Measurements from ENCODE around the gene PLAC8L1. TPM values are rescaled to one million over a fixed set of nuclear protein-coding genes. Genes with fewer than 3 reads are reported as not detected.

The PLAC8L1 gene
- polyA plus RNA-seq, 1 of the 3 experiments (the other 2 are of a cell fraction) = 0.21 TPM

GRCh38 chr5:146107901-146108300, 2.5 kb upstream of the PLAC8L1 start:
- CTCF ChIA-PET = interaction anchor here (1.4 to 2.2 kb wide), 3 partner anchors 14 to 426 kb away, joined by 3 to 8 read pairs (median 5); no protein-coding TSS in a partner anchor
- WGBS (ENCODE audit: low lambda C conversion rate) = 73% methylated on average over 1 of the region's 1 CpG
- no peak overlapping the region for H2AFZ ChIP-seq (ENCODE audit: low read depth)
- no peaks in the 10 kb centered on the region; a peak in 1 of 4 replicates for H3K4me1 ChIP-seq (ENCODE audit: control insufficient read depth in 1 of 2, insufficient read depth in 2 of 2, low read depth in 1 of 2, low read length in 1 of 2)
- DNase-seq = no peak
- no peaks in the 10 kb centered on the region for H3K27me3 ChIP-seq (ENCODE audit: insufficient read depth)
- no peaks in the 10 kb centered on the region for H4K20me1 ChIP-seq (ENCODE audit: insufficient read depth)
- POLR2A ChIA-PET = no interaction called here
- no peak overlapping the region for H3K4me2 ChIP-seq
- H3K79me2 ChIP-seq (ENCODE audit: insufficient read depth) = no peaks in the 10 kb centered on the region
- H3K9me3 ChIP-seq = no peaks in the 10 kb centered on the region
- H3K4me3 ChIP-seq (ENCODE audit: low read depth in 2 of 2, low read length in 1 of 2) = no peak overlapping the region
- peaks cover 22 to 23% of the 10 kb centered on the region in 2 experiments for H3K36me3 ChIP-seq (replicated peaks in 1 of 2; ENCODE audit: control insufficient read depth in 1 of 2, insufficient read depth in 2 of 2, low read length in 1 of 2)
- peaks cover 3% of the 10 kb centered on the region for H3F3A ChIP-seq (replicated peaks; ENCODE audit: insufficient read depth)
- no peak for TF ChIP-seq NRF1 (IDR thresholded peaks at IDR 0.05; ENCODE audit: low read depth, low read length)
- no peak overlapping the region for H3K27ac ChIP-seq (ENCODE audit: low read depth in 2 of 2, low read length in 1 of 2)
- H3K9ac ChIP-seq = no peak overlapping the region
- H3K9me2 ChIP-seq = no peaks in the 10 kb centered on the region

GRCh38 chr5:146103594-146103993, 1.8 kb downstream of the PLAC8L1 start:
- H3K9ac ChIP-seq = no peak overlapping the region
- WGBS (ENCODE audit: low lambda C conversion rate) = 46% methylated on average over 1 of the region's 1 CpG
- H3K27me3 ChIP-seq (ENCODE audit: insufficient read depth) = no peaks in the 10 kb centered on the region
- CTCF ChIA-PET = interaction anchor here (0.8 to 1.6 kb wide), 2 partner anchors 9 to 608 kb away, joined by 3 to 4 read pairs; no protein-coding TSS in a partner anchor
- TF ChIP-seq NFIC (IDR thresholded peaks at IDR 0.05; ENCODE audit: borderline replicate concordance) = no peak
- TF ChIP-seq TEAD4 (IDR thresholded peaks at IDR 0.05; ENCODE audit: borderline replicate concordance, insufficient read depth) = no peak
- no peak for TF ChIP-seq TCF12 (IDR thresholded peaks at IDR 0.05)
- no peak for TF ChIP-seq MEF2A (IDR thresholded peaks at IDR 0.05; ENCODE audit: borderline replicate concordance, low read depth)
- no peak overlapping the region for H2AFZ ChIP-seq (ENCODE audit: low read depth)
- POLR2A ChIA-PET = no interaction called here
- H3F3A ChIP-seq (replicated peaks; ENCODE audit: insufficient read depth) = no peaks in the 10 kb centered on the region
- H3K36me3 ChIP-seq (replicated peaks in 1 of 2; ENCODE audit: control insufficient read depth in 1 of 2, insufficient read depth in 2 of 2, low read length in 1 of 2) = peaks cover 3 to 4% of the 10 kb centered on the region in 2 experiments
- H3K9me2 ChIP-seq = no peaks in the 10 kb centered on the region
- no peaks in the 10 kb centered on the region for H3K4me1 ChIP-seq (ENCODE audit: control insufficient read depth in 1 of 2, insufficient read depth in 2 of 2, low read depth in 1 of 2, low read length in 1 of 2)
- H3K4me2 ChIP-seq = no peak overlapping the region
- H3K9me3 ChIP-seq = no peaks in the 10 kb centered on the region
- no peak for DNase-seq
- no peak overlapping the region for H3K27ac ChIP-seq (ENCODE audit: low read depth in 2 of 2, low read length in 1 of 2)
- H3K79me2 ChIP-seq (ENCODE audit: insufficient read depth) = no peaks in the 10 kb centered on the region
- H3K4me3 ChIP-seq (ENCODE audit: low read depth in 2 of 2, low read length in 1 of 2) = no peak overlapping the region
- H4K20me1 ChIP-seq (ENCODE audit: insufficient read depth) = no peaks in the 10 kb centered on the region

- Histone ChIP-seq H3F3A (replicated peaks; ENCODE audit: insufficient read depth) (no peaks in the 10 kb centered on the region), H4K20me1 (ENCODE audit: insufficient read depth) (no peaks in the 10 kb centered on the region), H3K9me3 (no peaks in the 10 kb centered on the region), H3K4me1 (ENCODE audit: control insufficient read depth in 1 of 2, insufficient read depth in 2 of 2, low read depth in 1 of 2, low read length in 1 of 2) (no peaks in the 10 kb centered on the region), H3K4me2 (no peak overlapping the region), H3K36me3 (replicated peaks in 1 of 2; ENCODE audit: control insufficient read depth in 1 of 2, insufficient read depth in 2 of 2, low read length in 1 of 2) (peaks cover 3 to 6% of the 10 kb centered on the region in 2 experiments), H3K79me2 (ENCODE audit: insufficient read depth) (no peaks in the 10 kb centered on the region), H2AFZ (ENCODE audit: low read depth) (no peak overlapping the region), H3K9ac (no peak overlapping the region), H3K4me3 (ENCODE audit: low read depth in 2 of 2, low read length in 1 of 2) (no peak overlapping the region), H3K9me2 (no peaks in the 10 kb centered on the region), H3K27ac (ENCODE audit: low read depth in 2 of 2, low read length in 1 of 2) (no peak overlapping the region), H3K27me3 (ENCODE audit: insufficient read depth) (no peaks in the 10 kb centered on the region)
- POLR2A ChIA-PET = no interaction called here
- CTCF ChIA-PET = no interaction called here
- TF ChIP-seq TAF1 (IDR thresholded peaks at IDR 0.05; ENCODE audit: borderline replicate concordance, low read depth, low read length) (no peak), TEAD4 (IDR thresholded peaks at IDR 0.05; ENCODE audit: borderline replicate concordance, insufficient read depth) (no peak), USF1 (IDR thresholded peaks at IDR 0.05; ENCODE audit: borderline replicate concordance, low read depth) (no peak), SIN3A (IDR thresholded peaks at IDR 0.05; ENCODE audit: borderline replicate concordance, low read depth, low read length) (no peak)
- 87% methylated on average over 2 of the region's 2 CpGs for WGBS (ENCODE audit: low lambda C conversion rate)
- DNase-seq = no peak
These were observed 3.7 kb downstream of the PLAC8L1 start for GRCh38 chr5:146101646-146102045.

Data from SK-N-SH (cell line).